ENCODE results near the gene MAN1C1.
A peak's percentile ranks its signal among the peaks of the same experiment; 100 is the strongest.

MAN1C1 gene

GRCh38 chr1:25792115-25792514 is 175.5 kb downstream of the MAN1C1 start:
- DNase-seq, result no peak

- no peak for DNase-seq
Observed at GRCh38 chr1:25793585-25794170, 177.1 kb downstream of the MAN1C1 start.

- DNase-seq, result no peak
Observed at GRCh38 chr1:25794325-25794724, 177.7 kb downstream of the MAN1C1 start.

- no peak for DNase-seq
Observed at GRCh38 chr1:25795211-25795610, 178.6 kb downstream of the MAN1C1 start.

GRCh38 chr1:25795946-25796810 is 179.6 kb downstream of the MAN1C1 start:
- peak; percentile 83 for DNase-seq

- peak; percentile 87 for DNase-seq
Observed at GRCh38 chr1:25796811-25797458, 180.3 kb downstream of the MAN1C1 start.

- no peak for DNase-seq
Observed at GRCh38 chr1:25797939-25798338, 181.3 kb downstream of the MAN1C1 start.

- no peak for DNase-seq
Observed at GRCh38 chr1:25798666-25799351, 182.2 kb downstream of the MAN1C1 start.

- DNase-seq, result no peak
Observed at GRCh38 chr1:25799352-25799934, 182.9 kb downstream of the MAN1C1 start.

- DNase-seq, result peak; percentile 33
Observed at GRCh38 chr1:25799935-25800702, 183.5 kb downstream of the MAN1C1 start, which contains the start of gene SELENON. SELENON (plus strand) TSS chr1:25800193; CDS start chr1:25800231, 38 bp downstream.

- no peak for DNase-seq
Observed at GRCh38 chr1:25800703-25801377, 184.2 kb downstream of the MAN1C1 start.

- no peak for DNase-seq
Observed at GRCh38 chr1:25802915-25803314, 186.3 kb downstream of the MAN1C1 start.

- no peak for DNase-seq
Observed at GRCh38 chr1:25803368-25803767, 186.8 kb downstream of the MAN1C1 start.

GRCh38 chr1:25804244-25804963 is 187.8 kb downstream of the MAN1C1 start:
- no peak for DNase-seq

- no peak for DNase-seq
Observed at GRCh38 chr1:25804964-25805862, 188.6 kb downstream of the MAN1C1 start.

- no peak for DNase-seq
Observed at GRCh38 chr1:25805863-25806225, 189.3 kb downstream of the MAN1C1 start.

GRCh38 chr1:25806418-25806817 is 189.8 kb downstream of the MAN1C1 start:
- DNase-seq, result no peak

- DNase-seq, result no peak
Observed at GRCh38 chr1:25807480-25808390, 191.1 kb downstream of the MAN1C1 start.
